ENCODE results near the gene IMPDH2. TPM values are rescaled to one million over a fixed set of nuclear protein-coding genes. Genes with fewer than 3 reads are reported as not detected.

Gene IMPDH2
- total RNA-seq, 2 donors from 2014 or later, result 180 to 195 TPM

GRCh38 chr3:49053543-49053942 is 24.3 kb upstream of the IMPDH2 start:
- H3K9me3 ChIP-seq (ENCODE audit: control insufficient read depth, low read length), result no peaks in the 10 kb centered on the region
- H3K36me3 ChIP-seq (ENCODE audit: control insufficient read depth, insufficient read depth, low read length), result peaks cover 75% of the 10 kb centered on the region
- Mint-ChIP-seq H3K27ac (no peak overlapping the region), H3K4me3 (no peak overlapping the region), H3K27me3 (ENCODE audit: insufficient read depth) (no peaks in the 10 kb centered on the region), H3K9me3 (no peaks in the 10 kb centered on the region), H3K4me1 (no peaks in the 10 kb centered on the region), H3K36me3 (ENCODE audit: low read depth) (peaks cover 73% of the 10 kb centered on the region)
- WGBS, 2 experiments (ENCODE audit: insufficient coverage in 1 of 2, insufficient read length in 1 of 2), result 98 to 100% methylated on average over 1 of the region's 1 CpG
- H3K27me3 ChIP-seq (ENCODE audit: control insufficient read depth, insufficient read depth, low read length, poor library complexity, severe bottlenecking), result no peaks in the 10 kb centered on the region
- no peak overlapping the region for H3K4me3 ChIP-seq (ENCODE audit: low read length)
- H3K27ac ChIP-seq (ENCODE audit: low read depth, low read length), result no peak overlapping the region
- H3K4me1 ChIP-seq (ENCODE audit: control insufficient read depth, insufficient read depth, low read length), result no peaks in the 10 kb centered on the region
- DNase-seq, result no peak
- H3K9ac ChIP-seq (ENCODE audit: extremely low read depth, low read length, poor library complexity, severe bottlenecking), result no peak overlapping the region
- no peak for TF ChIP-seq CTCF (conservative IDR thresholded peaks at IDR 0.05)

GRCh38 chr3:49035281-49035680 is 6.1 kb upstream of the IMPDH2 start:
- H3K4me1 Mint-ChIP-seq, result no peaks in the 10 kb centered on the region
- Histone ChIP-seq H3K9ac (ENCODE audit: extremely low read depth, low read length, poor library complexity, severe bottlenecking) (no peak overlapping the region), H3K4me3 (ENCODE audit: low read length) (no peak overlapping the region), H3K36me3 (ENCODE audit: control insufficient read depth, insufficient read depth, low read length) (peaks cover 62% of the 10 kb centered on the region), H3K27ac (ENCODE audit: low read depth, low read length) (no peak overlapping the region), H3K4me1 (ENCODE audit: control insufficient read depth, insufficient read depth, low read length) (no peaks in the 10 kb centered on the region), H3K27me3 (ENCODE audit: control insufficient read depth, insufficient read depth, low read length, poor library complexity, severe bottlenecking) (no peaks in the 10 kb centered on the region), H3K9me3 (ENCODE audit: control insufficient read depth, low read length) (no peaks in the 10 kb centered on the region)
- TF ChIP-seq CTCF (conservative IDR thresholded peaks at IDR 0.05), result no peak
- H3K9me3 Mint-ChIP-seq, result no peaks in the 10 kb centered on the region
- WGBS, 2 experiments (ENCODE audit: insufficient coverage in 1 of 2, insufficient read length in 1 of 2), result 91 to 92% methylated on average over 3 of the region's 3 CpGs
- no peaks in the 10 kb centered on the region for H3K27me3 Mint-ChIP-seq (ENCODE audit: insufficient read depth)
- no peak overlapping the region for H3K4me3 Mint-ChIP-seq
- H3K27ac Mint-ChIP-seq, result no peak overlapping the region
- H3K36me3 Mint-ChIP-seq (ENCODE audit: low read depth), result peaks cover 63% of the 10 kb centered on the region
- no peak for DNase-seq

- no peaks in the 10 kb centered on the region for H3K9me3 Mint-ChIP-seq
- no peak for TF ChIP-seq CTCF (conservative IDR thresholded peaks at IDR 0.05)
- 94 to 100% methylated on average over 2 of the region's 2 CpGs for WGBS, 2 experiments (ENCODE audit: insufficient coverage in 1 of 2, insufficient read length in 1 of 2)
- H3K36me3 Mint-ChIP-seq (ENCODE audit: low read depth), result peaks cover 60% of the 10 kb centered on the region
- Histone ChIP-seq H3K36me3 (ENCODE audit: control insufficient read depth, insufficient read depth, low read length) (peaks cover 64% of the 10 kb centered on the region), H3K27ac (ENCODE audit: low read depth, low read length) (no peak overlapping the region), H3K9me3 (ENCODE audit: control insufficient read depth, low read length) (no peaks in the 10 kb centered on the region), H3K27me3 (ENCODE audit: control insufficient read depth, insufficient read depth, low read length, poor library complexity, severe bottlenecking) (no peaks in the 10 kb centered on the region), H3K4me1 (ENCODE audit: control insufficient read depth, insufficient read depth, low read length) (no peaks in the 10 kb centered on the region), H3K4me3 (ENCODE audit: low read length) (no peak overlapping the region), H3K9ac (ENCODE audit: extremely low read depth, low read length, poor library complexity, severe bottlenecking) (no peak overlapping the region)
- H3K4me1 Mint-ChIP-seq, result no peaks in the 10 kb centered on the region
- no peak overlapping the region for H3K4me3 Mint-ChIP-seq
- H3K27me3 Mint-ChIP-seq (ENCODE audit: insufficient read depth), result no peaks in the 10 kb centered on the region
- DNase-seq, result no peak
- no peak overlapping the region for H3K27ac Mint-ChIP-seq
Observed at GRCh38 chr3:49034650-49035049, 5.5 kb upstream of the IMPDH2 start.
